H1 (cell line): ENCODE data around the gene PEAK3. TPM values are rescaled to one million over a fixed set of nuclear protein-coding genes. Genes with fewer than 3 reads are reported as not detected.

Source experiments
- ATF3 ChIP-seq: IDR thresholded peaks from 2 replicates; pipeline ENCODE4 v1.6.1; 2011; ENCODE audit warnings: low read depth, mild to moderate bottlenecking, low read length; ENCODE audit not compliant: insufficient read depth
- BCL11A ChIP-seq, 2 experiments: IDR thresholded peaks; one replicate each; pipeline ENCODE4 v1.6.1; 2011; ENCODE audit warnings: low read depth in 2 of 2, low read length in 2 of 2, mild to moderate bottlenecking in 2 of 2
- CEBPB ChIP-seq: IDR thresholded peaks from 2 replicates; pipeline ENCODE4 v1.6.1; 2012; ENCODE audit warnings: low read depth, low read length
- CHD1 ChIP-seq: IDR thresholded peaks from 2 replicates; pipeline ENCODE4 v1.6.1; 2012; ENCODE audit warnings: low read depth, low read length, improper control_type of control experiment
- KDM4A ChIP-seq: IDR thresholded peaks from one replicate; pipeline ENCODE4 v1.7.1; 2012; ENCODE audit warnings: low read depth, mild to moderate bottlenecking, moderate library complexity, low read length, inconsistent platforms; ENCODE audit not compliant: severe bottlenecking
- POU5F1 ChIP-seq: IDR thresholded peaks from 2 replicates; pipeline ENCODE4 v1.6.1; 2011; ENCODE audit warnings: low read depth, mild to moderate bottlenecking, low read length, moderate library complexity
- RBBP5 ChIP-seq: IDR thresholded peaks from 2 replicates; pipeline ENCODE4 v1.7.1; 2012; ENCODE audit warnings: low read depth, mild to moderate bottlenecking, inconsistent platforms, low read length, moderate library complexity, borderline replicate concordance
- TAF1 ChIP-seq: IDR thresholded peaks from 2 replicates; pipeline ENCODE4 v1.6.1; 2011; ENCODE audit warnings: mild to moderate bottlenecking, low read depth, low read length
- polyA plus RNA-seq, 7 experiments: library from polyadenylated mRNA; depleted of rRNA in 3 of 7; stranded (reverse) in 5 of 7; unstranded in 2 of 7; fragments of >200 nt in 5 of 7; fragments of 200-250 nt in 2 of 7; gene quantifications; 1 replicate in 5 of 7; 2 replicates in 1 of 7; 4 replicates in 1 of 7; pipeline versions ENCODE4 v1.2.1 to v1.2.3, GENCODE V29; 2011 to 2013; ENCODE audit warnings: missing spikeins in 2 of 7, mixed read lengths in 2 of 7
- total RNA-seq: library from RNA; stranded (reverse); fragmentation: NEBNext Ultra II Directional; extraction: Animal tissue kit (Norgen Biotek cat#: 25700); gene quantifications from 2 replicates; pipeline ENCODE4 v1.2.1, GENCODE V29; 2021

The PEAK3 gene
- total and polyA plus RNA-seq, 2 of the 8 experiments (the other 6 are each of a cell fraction or from before 2014, with no cell fraction given), result not detected

GRCh38 chr19:2308114-2308556 is 26.2 kb upstream of the PEAK3 start, which contains the start of gene LINGO3 (continued):
- no peak for TF ChIP-seq CEBPB
- TF ChIP-seq KDM4A, result peak; percentile 24
- no peak for TF ChIP-seq CHD1
- no peak for TF ChIP-seq TAF1
- no peak for TF ChIP-seq ATF3
- no peak for TF ChIP-seq RBBP5
- no peak for TF ChIP-seq POU5F1
- TF ChIP-seq BCL11A (IDR thresholded peaks at IDR 0.05; ENCODE audit: low read depth in 2 of 2, low read length in 2 of 2), result no peak
